ENCODE results near the gene SAPCD2.

SAPCD2 gene

GRCh38 chr9:137116728-137117127, 46.4 kb upstream of the SAPCD2 start:
- Histone ChIP-seq H3K79me2 (ENCODE audit: low read length) (no peaks in the 10 kb centered on the region), H3K4me2 (ENCODE audit: low read depth, low read length) (no peak overlapping the region), H3K9me3 (replicated peaks; ENCODE audit: insufficient read depth, low read length) (no peaks in the 10 kb centered on the region), H3K4me3 (ENCODE audit: low read length) (no peak overlapping the region), H3F3A (ENCODE audit: insufficient read depth, low read length) (no peaks in the 10 kb centered on the region), H3K27me3 (replicated peaks; ENCODE audit: insufficient read depth, low read length) (peaks cover 15% of the 10 kb centered on the region), H3K36me3 (replicated peaks; ENCODE audit: insufficient read depth, low read length) (no peaks in the 10 kb centered on the region), H2AFZ (ENCODE audit: low read length) (no peak overlapping the region), H3K9me2 (replicated peaks; ENCODE audit: insufficient read depth, low read length) (no peaks in the 10 kb centered on the region), H3K27ac (ENCODE audit: low read length) (no peak overlapping the region), H3K9ac (ENCODE audit: low read length) (no peak overlapping the region), H3K4me1 (ENCODE audit: low read length) (peaks cover 4% of the 10 kb centered on the region; the same call in 1 of the 2 replicates), H4K20me1 (ENCODE audit: insufficient read depth, low read length) (no peaks in the 10 kb centered on the region)
- no peak for DNase-seq
- TF ChIP-seq CTCF (IDR thresholded peaks at IDR 0.05; ENCODE audit: low read length) (no peak), EZH2 (optimal IDR thresholded peaks at IDR 0.05; ENCODE audit: low read depth, low read length) (no peak), EZH2phosphoT487 (IDR thresholded peaks at IDR 0.05; ENCODE audit: low read length) (no peak)

GRCh38 chr9:137116027-137116507, 45.7 kb upstream of the SAPCD2 start:
- Histone ChIP-seq H4K20me1 (ENCODE audit: insufficient read depth, low read length) (no peaks in the 10 kb centered on the region), H2AFZ (ENCODE audit: low read length) (no peak overlapping the region), H3F3A (ENCODE audit: insufficient read depth, low read length) (no peaks in the 10 kb centered on the region), H3K27me3 (replicated peaks; ENCODE audit: insufficient read depth, low read length) (peaks cover 15% of the 10 kb centered on the region), H3K9ac (ENCODE audit: low read length) (no peak overlapping the region), H3K36me3 (replicated peaks; ENCODE audit: insufficient read depth, low read length) (no peaks in the 10 kb centered on the region), H3K9me3 (replicated peaks; ENCODE audit: insufficient read depth, low read length) (no peaks in the 10 kb centered on the region), H3K4me1 (ENCODE audit: low read length) (peaks cover 4% of the 10 kb centered on the region; the same call in 1 of the 2 replicates), H3K27ac (ENCODE audit: low read length) (no peak overlapping the region), H3K79me2 (ENCODE audit: low read length) (no peaks in the 10 kb centered on the region), H3K9me2 (replicated peaks; ENCODE audit: insufficient read depth, low read length) (no peaks in the 10 kb centered on the region), H3K4me2 (ENCODE audit: low read depth, low read length) (no peak overlapping the region), H3K4me3 (ENCODE audit: low read length) (no peak overlapping the region)
- no peak for DNase-seq
- no peak for TF ChIP-seq EZH2phosphoT487 (IDR thresholded peaks at IDR 0.05; ENCODE audit: low read length)
- TF ChIP-seq EZH2 (optimal IDR thresholded peaks at IDR 0.05; ENCODE audit: low read depth, low read length): no peak

- no peak overlapping the region for H3K27ac ChIP-seq (ENCODE audit: low read length)
- no peaks in the 10 kb centered on the region for H4K20me1 ChIP-seq (ENCODE audit: insufficient read depth, low read length)
- no peaks in the 10 kb centered on the region for H3K9me3 ChIP-seq (replicated peaks; ENCODE audit: insufficient read depth, low read length)
- H2AFZ ChIP-seq (ENCODE audit: low read length): peak overlapping the region; percentile 69; the same call in 1 of the 2 replicates
- TF ChIP-seq EZH2phosphoT487 (IDR thresholded peaks at IDR 0.05; ENCODE audit: low read length): no peak
- no peak for TF ChIP-seq CTCF (IDR thresholded peaks at IDR 0.05; ENCODE audit: low read length)
- no peak for TF ChIP-seq EZH2 (optimal IDR thresholded peaks at IDR 0.05; ENCODE audit: low read depth, low read length)
- no peaks in the 10 kb centered on the region for H3F3A ChIP-seq (ENCODE audit: insufficient read depth, low read length)
- H3K9ac ChIP-seq (ENCODE audit: low read length): no peak overlapping the region
- H3K4me1 ChIP-seq (ENCODE audit: low read length): peaks cover 4% of the 10 kb centered on the region; the same call in 1 of the 2 replicates
- H3K36me3 ChIP-seq (replicated peaks; ENCODE audit: insufficient read depth, low read length): no peaks in the 10 kb centered on the region
- no peak overlapping the region for H3K4me3 ChIP-seq (ENCODE audit: low read length)
- no peaks in the 10 kb centered on the region for H3K79me2 ChIP-seq (ENCODE audit: low read length)
- H3K9me2 ChIP-seq (replicated peaks; ENCODE audit: insufficient read depth, low read length): no peaks in the 10 kb centered on the region
- peak overlapping the region; percentile 95 for H3K4me2 ChIP-seq (ENCODE audit: low read depth, low read length)
- no peak for DNase-seq
- H3K27me3 ChIP-seq (replicated peaks; ENCODE audit: insufficient read depth, low read length): peaks cover 15% of the 10 kb centered on the region
Observed at GRCh38 chr9:137115394-137116026, 45.2 kb upstream of the SAPCD2 start.

Data from MM.1S (cell line).